ENCODE results near the gene ADGRD1.

Gene ADGRD1

DNA sequence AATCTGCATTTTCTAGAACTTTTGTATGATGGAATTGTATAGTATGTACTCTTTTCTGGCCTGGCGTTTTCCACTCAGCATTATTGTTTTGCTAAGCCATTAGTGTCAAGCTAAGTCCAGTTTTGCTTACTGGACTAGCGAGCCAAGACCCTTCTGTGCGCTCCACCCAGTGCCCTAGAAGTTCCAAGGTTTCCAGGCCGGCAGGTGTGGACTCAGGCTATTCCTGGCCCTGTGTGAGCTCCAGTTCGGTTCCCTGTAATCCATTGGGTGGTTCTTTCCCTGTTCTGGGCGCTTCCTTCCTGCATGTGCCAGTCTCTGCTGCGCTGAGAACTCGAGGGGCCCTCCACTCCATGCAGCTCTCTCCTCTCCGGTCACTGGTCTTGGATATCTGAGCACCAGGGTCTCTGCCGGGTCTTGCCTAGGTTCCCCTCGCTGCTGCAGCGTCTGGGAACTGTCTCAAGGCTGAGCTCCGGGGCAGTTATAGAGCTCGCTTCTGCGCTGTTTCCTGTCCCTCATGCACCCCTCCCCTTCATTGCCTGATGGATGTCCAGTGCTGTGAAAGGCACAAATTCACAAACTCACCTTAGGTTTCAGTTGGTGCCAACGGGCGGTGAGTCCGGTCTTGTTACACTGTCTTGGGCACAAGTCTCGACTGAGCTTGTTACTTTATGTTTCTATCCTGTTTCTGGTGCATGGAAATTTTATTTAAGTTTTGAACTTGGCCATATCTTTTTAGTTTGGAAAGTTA is 100.8 kb downstream of the ADGRD1 start:
- no peaks in the 10 kb centered on the region for H3K9me3 ChIP-seq (ENCODE audit: control insufficient read depth in 2 of 2, low read length in 2 of 2)
- H3K36me3 ChIP-seq (ENCODE audit: control insufficient read depth in 2 of 2, insufficient read depth in 2 of 2, low read length in 2 of 2) = no peaks in the 10 kb centered on the region
- no peaks in the 10 kb centered on the region for H3K4me1 ChIP-seq (ENCODE audit: control insufficient read depth in 2 of 2, insufficient read depth in 2 of 2, low read length in 2 of 2)
- no peak overlapping the region for H3K4me3 ChIP-seq (ENCODE audit: low read length in 2 of 2)
- no peak overlapping the region for H3K9ac ChIP-seq (ENCODE audit: low read depth in 1 of 2, low read length in 2 of 2)
- H3K27ac ChIP-seq (ENCODE audit: low read depth in 2 of 2, low read length in 2 of 2) = no peak overlapping the region
- H3K27me3 ChIP-seq (ENCODE audit: control insufficient read depth in 2 of 2, insufficient read depth in 2 of 2, low read length in 2 of 2) = no peaks in the 10 kb centered on the region

- H3K9me3 ChIP-seq (ENCODE audit: control insufficient read depth in 2 of 2, low read length in 2 of 2) = no peaks in the 10 kb centered on the region
- H3K9ac ChIP-seq (ENCODE audit: low read depth in 1 of 2, low read length in 2 of 2) = no peak overlapping the region
- no peaks in the 10 kb centered on the region for H3K4me1 ChIP-seq (ENCODE audit: control insufficient read depth in 2 of 2, insufficient read depth in 2 of 2, low read length in 2 of 2)
- no peak overlapping the region for H3K27ac ChIP-seq (ENCODE audit: low read depth in 2 of 2, low read length in 2 of 2)
- H3K4me3 ChIP-seq (ENCODE audit: low read length in 2 of 2) = no peak overlapping the region
- no peaks in the 10 kb centered on the region for H3K27me3 ChIP-seq (ENCODE audit: control insufficient read depth in 2 of 2, insufficient read depth in 2 of 2, low read length in 2 of 2)
- no peaks in the 10 kb centered on the region for H3K36me3 ChIP-seq (ENCODE audit: control insufficient read depth in 2 of 2, insufficient read depth in 2 of 2, low read length in 2 of 2)
Measured at GRCh38 chr12:131055093-131055465, 101.4 kb downstream of the ADGRD1 start.

- H3K27ac ChIP-seq (ENCODE audit: low read depth in 2 of 2, low read length in 2 of 2) = no peak overlapping the region
- H3K4me3 ChIP-seq (ENCODE audit: low read length in 2 of 2) = no peak overlapping the region
- no peak overlapping the region for H3K9ac ChIP-seq (ENCODE audit: low read depth in 1 of 2, low read length in 2 of 2)
Measured at GRCh38 chr12:131055596-131056233, 102.0 kb downstream of the ADGRD1 start.

GRCh38 chr12:131056626-131057025 is 102.9 kb downstream of the ADGRD1 start:
- Histone ChIP-seq H3K36me3 (ENCODE audit: control insufficient read depth in 2 of 2, insufficient read depth in 2 of 2, low read length in 2 of 2) (no peaks in the 10 kb centered on the region), H3K9me3 (ENCODE audit: control insufficient read depth in 2 of 2, low read length in 2 of 2) (no peaks in the 10 kb centered on the region), H3K27ac (ENCODE audit: low read depth in 2 of 2, low read length in 2 of 2) (no peak overlapping the region), H3K4me1 (ENCODE audit: control insufficient read depth in 2 of 2, insufficient read depth in 2 of 2, low read length in 2 of 2) (no peaks in the 10 kb centered on the region), H3K4me3 (ENCODE audit: low read length in 2 of 2) (no peak overlapping the region), H3K27me3 (ENCODE audit: control insufficient read depth in 2 of 2, insufficient read depth in 2 of 2, low read length in 2 of 2) (no peaks in the 10 kb centered on the region), H3K9ac (ENCODE audit: low read depth in 1 of 2, low read length in 2 of 2) (no peak overlapping the region)

More at GRCh38 chr12:131055596-131056233, 102.0 kb downstream of the ADGRD1 start:
- no peaks in the 10 kb centered on the region for H3K27me3 ChIP-seq (ENCODE audit: control insufficient read depth in 2 of 2, insufficient read depth in 2 of 2, low read length in 2 of 2)
- no peaks in the 10 kb centered on the region for H3K4me1 ChIP-seq (ENCODE audit: control insufficient read depth in 2 of 2, insufficient read depth in 2 of 2, low read length in 2 of 2)
- H3K36me3 ChIP-seq (ENCODE audit: control insufficient read depth in 2 of 2, insufficient read depth in 2 of 2, low read length in 2 of 2) = no peaks in the 10 kb centered on the region
- no peaks in the 10 kb centered on the region for H3K9me3 ChIP-seq (ENCODE audit: control insufficient read depth in 2 of 2, low read length in 2 of 2)

GRCh38 chr12:131057211-131057721 is 103.6 kb downstream of the ADGRD1 start:
- H3K27me3 ChIP-seq (ENCODE audit: control insufficient read depth in 2 of 2, insufficient read depth in 2 of 2, low read length in 2 of 2) = no peaks in the 10 kb centered on the region
- no peaks in the 10 kb centered on the region for H3K4me1 ChIP-seq (ENCODE audit: control insufficient read depth in 2 of 2, insufficient read depth in 2 of 2, low read length in 2 of 2)
- no peak overlapping the region for H3K4me3 ChIP-seq (ENCODE audit: low read length in 2 of 2)
- H3K9me3 ChIP-seq (ENCODE audit: control insufficient read depth in 2 of 2, low read length in 2 of 2) = no peaks in the 10 kb centered on the region
- H3K27ac ChIP-seq (ENCODE audit: low read depth in 2 of 2, low read length in 2 of 2) = no peak overlapping the region
- H3K36me3 ChIP-seq (ENCODE audit: control insufficient read depth in 2 of 2, insufficient read depth in 2 of 2, low read length in 2 of 2) = no peaks in the 10 kb centered on the region
- H3K9ac ChIP-seq (ENCODE audit: low read depth in 1 of 2, low read length in 2 of 2) = no peak overlapping the region

DNA sequence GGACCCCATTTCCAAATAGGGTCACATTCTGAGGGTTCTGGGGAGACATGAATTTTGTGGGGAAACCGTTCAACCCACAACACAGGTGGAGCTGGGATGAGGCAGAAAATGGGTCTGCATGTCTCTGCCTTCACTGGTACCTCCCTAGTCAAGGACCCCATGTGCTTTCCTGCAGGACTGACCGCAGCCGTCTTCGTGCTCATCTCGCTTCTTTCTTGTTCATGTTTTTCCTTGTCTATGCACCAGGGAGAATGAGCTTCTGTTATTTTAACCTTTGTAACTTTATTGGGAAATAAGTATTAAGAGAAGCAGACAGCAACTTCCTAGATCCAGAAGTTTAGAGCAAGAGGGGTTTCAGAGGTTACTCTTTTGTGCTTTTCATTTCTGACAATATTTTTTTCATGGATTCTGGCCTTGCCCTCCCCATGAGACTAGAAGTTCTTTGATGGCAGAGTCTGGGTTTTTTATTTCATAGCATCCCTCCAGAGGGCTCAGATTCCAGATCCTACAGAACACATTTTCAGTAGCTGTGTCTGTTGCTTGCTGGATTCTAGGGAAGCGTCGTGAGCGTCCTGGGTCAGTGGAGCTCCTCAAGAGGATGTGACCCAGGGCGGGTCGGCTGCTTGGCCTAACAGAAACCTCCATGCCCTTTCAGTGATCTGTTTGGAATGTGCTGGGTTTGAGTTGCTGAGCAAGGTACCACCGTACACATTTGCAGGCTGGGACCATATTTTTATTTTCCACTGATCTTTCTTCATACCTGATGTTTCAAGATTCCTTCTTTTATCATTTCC is 104.2 kb downstream of the ADGRD1 start:
- Histone ChIP-seq H3K9ac (ENCODE audit: low read depth in 1 of 2, low read length in 2 of 2) (no peak overlapping the region), H3K4me3 (ENCODE audit: low read length in 2 of 2) (no peak overlapping the region), H3K36me3 (ENCODE audit: control insufficient read depth in 2 of 2, insufficient read depth in 2 of 2, low read length in 2 of 2) (no peaks in the 10 kb centered on the region), H3K4me1 (ENCODE audit: control insufficient read depth in 2 of 2, insufficient read depth in 2 of 2, low read length in 2 of 2) (no peaks in the 10 kb centered on the region), H3K27ac (ENCODE audit: low read depth in 2 of 2, low read length in 2 of 2) (no peak overlapping the region), H3K27me3 (ENCODE audit: control insufficient read depth in 2 of 2, insufficient read depth in 2 of 2, low read length in 2 of 2) (no peaks in the 10 kb centered on the region), H3K9me3 (ENCODE audit: control insufficient read depth in 2 of 2, low read length in 2 of 2) (no peaks in the 10 kb centered on the region)

- Histone ChIP-seq H3K4me1 (ENCODE audit: control insufficient read depth in 2 of 2, insufficient read depth in 2 of 2, low read length in 2 of 2) (no peaks in the 10 kb centered on the region), H3K27me3 (ENCODE audit: control insufficient read depth in 2 of 2, insufficient read depth in 2 of 2, low read length in 2 of 2) (no peaks in the 10 kb centered on the region), H3K9me3 (ENCODE audit: control insufficient read depth in 2 of 2, low read length in 2 of 2) (no peaks in the 10 kb centered on the region), H3K9ac (ENCODE audit: low read depth in 1 of 2, low read length in 2 of 2) (no peak overlapping the region), H3K36me3 (ENCODE audit: control insufficient read depth in 2 of 2, insufficient read depth in 2 of 2, low read length in 2 of 2) (no peaks in the 10 kb centered on the region), H3K27ac (ENCODE audit: low read depth in 2 of 2, low read length in 2 of 2) (no peak overlapping the region), H3K4me3 (ENCODE audit: low read length in 2 of 2) (no peak overlapping the region)
Measured at GRCh38 chr12:131058700-131059099, 105.0 kb downstream of the ADGRD1 start.

DNA sequence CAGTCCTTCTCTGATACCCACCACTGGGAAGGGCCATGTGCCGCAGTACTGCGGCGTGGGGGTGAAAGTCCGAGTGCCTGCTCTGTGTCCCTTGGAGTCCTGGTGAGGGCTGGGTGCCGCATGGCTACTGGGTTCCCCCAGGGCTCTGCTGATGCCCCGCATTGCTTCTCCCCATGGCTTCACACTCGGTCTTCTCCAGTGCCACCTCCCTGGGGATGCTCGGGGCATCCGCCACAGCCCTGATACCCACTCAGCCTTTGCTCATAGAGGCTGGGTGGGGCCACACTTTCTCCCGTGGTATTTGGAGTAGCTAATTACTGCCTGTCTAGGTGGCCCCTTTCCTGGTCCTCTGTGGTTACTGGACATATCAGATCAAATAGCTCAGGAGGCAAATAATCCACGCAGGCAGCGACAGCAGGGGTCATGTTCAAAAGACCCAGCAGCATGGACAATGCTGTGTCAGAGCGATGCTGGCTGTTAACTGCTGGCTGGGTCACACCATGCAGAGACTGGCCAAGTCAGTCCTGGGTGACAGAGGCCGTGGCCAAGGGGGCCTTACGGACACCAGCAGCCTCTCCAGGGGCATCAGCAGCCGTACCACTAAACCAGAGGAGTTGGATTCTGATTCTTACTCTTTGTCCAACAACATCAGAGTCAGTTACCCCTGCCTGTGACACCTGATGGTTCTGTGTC is 106.5 kb downstream of the ADGRD1 start:
- Histone ChIP-seq H3K27me3 (ENCODE audit: control insufficient read depth in 2 of 2, insufficient read depth in 2 of 2, low read length in 2 of 2) (no peaks in the 10 kb centered on the region), H3K4me1 (ENCODE audit: control insufficient read depth in 2 of 2, insufficient read depth in 2 of 2, low read length in 2 of 2) (no peaks in the 10 kb centered on the region), H3K36me3 (ENCODE audit: control insufficient read depth in 2 of 2, insufficient read depth in 2 of 2, low read length in 2 of 2) (no peaks in the 10 kb centered on the region), H3K27ac (ENCODE audit: low read depth in 2 of 2, low read length in 2 of 2) (no peak overlapping the region), H3K4me3 (ENCODE audit: low read length in 2 of 2) (no peak overlapping the region), H3K9ac (ENCODE audit: low read depth in 1 of 2, low read length in 2 of 2) (no peak overlapping the region), H3K9me3 (ENCODE audit: control insufficient read depth in 2 of 2, low read length in 2 of 2) (no peaks in the 10 kb centered on the region)

- H3K9me3 ChIP-seq (ENCODE audit: control insufficient read depth in 2 of 2, low read length in 2 of 2) = no peaks in the 10 kb centered on the region
- H3K27me3 ChIP-seq (ENCODE audit: control insufficient read depth in 2 of 2, insufficient read depth in 2 of 2, low read length in 2 of 2) = no peaks in the 10 kb centered on the region
- no peak overlapping the region for H3K9ac ChIP-seq (ENCODE audit: low read depth in 1 of 2, low read length in 2 of 2)
- no peaks in the 10 kb centered on the region for H3K36me3 ChIP-seq (ENCODE audit: control insufficient read depth in 2 of 2, insufficient read depth in 2 of 2, low read length in 2 of 2)
- H3K4me3 ChIP-seq (ENCODE audit: low read length in 2 of 2) = no peak overlapping the region
- H3K4me1 ChIP-seq (ENCODE audit: control insufficient read depth in 2 of 2, insufficient read depth in 2 of 2, low read length in 2 of 2) = no peaks in the 10 kb centered on the region
- H3K27ac ChIP-seq (ENCODE audit: low read depth in 2 of 2, low read length in 2 of 2) = no peak overlapping the region
Measured at GRCh38 chr12:131061041-131061806, 107.5 kb downstream of the ADGRD1 start.
